OCI-LY7 (cell line): Measurements from ENCODE around the gene CD37. TPM values are rescaled to one million over a fixed set of nuclear protein-coding genes. Genes with fewer than 3 reads are reported as not detected.

Experiments
- BruUV-seq: library from RNA; stranded (reverse); fragments of 400-500 nt; replicated peaks from 2 replicates; lab custom pipeline; 2021; lab: Mats Ljungman, UMichigan
- CTCF ChIA-PET: fragments of 300-600 bp; sonication (Branson Sonifier 250); formaldehyde crosslinking; loops from one replicate; lab custom pipeline; 2022; ENCODE audit warnings: antibody characterized with exemption; ENCODE audit not compliant: unreplicated experiment; lab: Charles Lee
- POLR2A ChIA-PET: fragments of 300-600 bp; sonication (Branson Sonifier 250); formaldehyde crosslinking; loops from one replicate; lab custom pipeline; 2022; ENCODE audit warnings: antibody characterized with exemption; lab: Charles Lee
- DNase-seq: peaks from one replicate; pipeline ENCODE4 v3.0.0-alpha.2; 2015; ENCODE audit warnings: low spot score
- H2AFZ ChIP-seq: fragments of 200-600 bp; sonication (generic), shearing (Covaris generic); 2 replicates; pipeline ENCODE4 v1.6.1; 2014; ENCODE audit warnings: mild to moderate bottlenecking, antibody characterized with exemption, low read length, moderate library complexity
- H3K27ac ChIP-seq: fragments of 200-600 bp; sonication (generic); 2 replicates; pipeline ENCODE4 v1.5.1; 2014; ENCODE audit warnings: mixed run types, low read depth, mild to moderate bottlenecking, moderate library complexity, low read length, inconsistent platforms; ENCODE audit not compliant: poor library complexity, severe bottlenecking
- H3K36me3 ChIP-seq: fragments of 200-600 bp; sonication (generic); 2 replicates; pipeline ENCODE4 v1.6.1; 2014; ENCODE audit warnings: mild to moderate bottlenecking, antibody characterized with exemption, low read length, moderate library complexity, mixed read lengths; ENCODE audit not compliant: insufficient read depth
- H3K4me1 ChIP-seq: fragments of 200-600 bp; sonication (generic); 2 replicates; pipeline ENCODE4 v1.5.1; 2014; ENCODE audit warnings: mild to moderate bottlenecking, low read length; ENCODE audit not compliant: insufficient read depth, poor library complexity, severe bottlenecking
- H3K4me2 ChIP-seq: fragments of 200-600 bp; sonication (generic); 2 replicates; pipeline ENCODE4 v1.6.1; 2014; ENCODE audit warnings: mild to moderate bottlenecking, low read length
- H3K4me3 ChIP-seq: fragments of 200-600 bp; sonication (generic); 2 replicates; pipeline ENCODE4 v1.5.1; 2014; ENCODE audit warnings: mild to moderate bottlenecking, low read depth, low read length; ENCODE audit not compliant: poor library complexity, severe bottlenecking
- H3K79me2 ChIP-seq: fragments of 200-600 bp; sonication (generic); 2 replicates; pipeline ENCODE4 v1.6.1; 2016; ENCODE audit warnings: low read depth, mild to moderate bottlenecking, low read length, moderate library complexity, mixed read lengths; ENCODE audit not compliant: insufficient read depth
- H3K9me2 ChIP-seq: fragments of 200-600 bp; sonication (generic); 2 replicates; pipeline ENCODE4 v1.6.1; 2016; ENCODE audit warnings: mild to moderate bottlenecking, low read length, mixed read lengths; ENCODE audit not compliant: insufficient read depth
- H3K9me3 ChIP-seq: fragments of 200-600 bp; sonication (generic); 2 replicates; pipeline ENCODE4 v1.6.1; 2014; ENCODE audit warnings: mild to moderate bottlenecking, mixed run types, low read length, mixed read lengths
- H4K20me1 ChIP-seq: fragments of 200-600 bp; sonication (generic); 2 replicates; pipeline ENCODE4 v1.6.1; 2014; ENCODE audit warnings: mild to moderate bottlenecking, antibody characterized with exemption, low read length, moderate library complexity, mixed read lengths; ENCODE audit not compliant: insufficient read depth
- CTCF ChIP-seq: fragments of 200-600 bp; sonication (generic); conservative IDR thresholded peaks from 2 replicates; pipeline ENCODE4 v1.5.1; 2014; ENCODE audit warnings: mild to moderate bottlenecking, antibody characterized with exemption, low read length, moderate library complexity, mixed read lengths
- EZH2phosphoT487 ChIP-seq: fragments of 200-600 bp; sonication (generic); IDR thresholded peaks from 2 replicates; pipeline ENCODE4 v1.6.1; 2018; ENCODE audit warnings: low read depth, borderline replicate concordance, mild to moderate bottlenecking, mixed run types, antibody characterized with exemption, low read length, moderate library complexity, mixed read lengths
- intact Hi-C: fragments of 100-400 bp; cut with micrococcal nuclease; formaldehyde crosslinking; loops from one replicate; pipeline ENCODE4 v1.10.0; 2022; ENCODE audit not compliant: unreplicated experiment
- total RNA-seq, 2 experiments: library from RNA; depleted of rRNA in 1 of 2; stranded (reverse); fragments of >200 nt in 1 of 2; shearing (Covaris generic) in 1 of 2; gene quantifications; 2 replicates each; pipeline ENCODE4 v1.2.3, GENCODE V29; 2014 to 2022

Gene CD37
- total RNA-seq, 2 experiments from 2014 or later: 219 to 279 TPM

GRCh38 chr19:49347835-49348234 lies 12.6 kb downstream of the CD37 start:
- Histone ChIP-seq H3K4me1 (peaks cover 20% of the 10 kb centered on the region), H3K9me3 (peaks cover 8% of the 10 kb centered on the region; the same call in 1 of the 2 replicates), H3K27ac (peak overlapping the region; percentile 86), H3K4me2 (peak overlapping the region; percentile 62), H3K36me3 (peaks cover 29% of the 10 kb centered on the region), H3K9me2 (no peaks in the 10 kb centered on the region), H3K79me2 (no peaks in the 10 kb centered on the region), H3K4me3 (peak overlapping the region; percentile 58), H2AFZ (peak overlapping the region; percentile 73), H4K20me1 (no peaks in the 10 kb centered on the region)
- peak; percentile 83 for DNase-seq
- peak; percentile 38; the same call in 1 of the 2 replicates for TF ChIP-seq CTCF
- TF ChIP-seq EZH2phosphoT487: no peak
- CTCF ChIA-PET: no interaction called here
- POLR2A ChIA-PET: interaction anchor here (0.7 to 1.0 kb wide), 4 partner anchors 10 to 53 kb away, joined by 3 to 4 read pairs (median 3); no protein-coding TSS in a partner anchor
- intact Hi-C loops: no loop called here
- no TSS peak for BruUV-seq

DNA sequence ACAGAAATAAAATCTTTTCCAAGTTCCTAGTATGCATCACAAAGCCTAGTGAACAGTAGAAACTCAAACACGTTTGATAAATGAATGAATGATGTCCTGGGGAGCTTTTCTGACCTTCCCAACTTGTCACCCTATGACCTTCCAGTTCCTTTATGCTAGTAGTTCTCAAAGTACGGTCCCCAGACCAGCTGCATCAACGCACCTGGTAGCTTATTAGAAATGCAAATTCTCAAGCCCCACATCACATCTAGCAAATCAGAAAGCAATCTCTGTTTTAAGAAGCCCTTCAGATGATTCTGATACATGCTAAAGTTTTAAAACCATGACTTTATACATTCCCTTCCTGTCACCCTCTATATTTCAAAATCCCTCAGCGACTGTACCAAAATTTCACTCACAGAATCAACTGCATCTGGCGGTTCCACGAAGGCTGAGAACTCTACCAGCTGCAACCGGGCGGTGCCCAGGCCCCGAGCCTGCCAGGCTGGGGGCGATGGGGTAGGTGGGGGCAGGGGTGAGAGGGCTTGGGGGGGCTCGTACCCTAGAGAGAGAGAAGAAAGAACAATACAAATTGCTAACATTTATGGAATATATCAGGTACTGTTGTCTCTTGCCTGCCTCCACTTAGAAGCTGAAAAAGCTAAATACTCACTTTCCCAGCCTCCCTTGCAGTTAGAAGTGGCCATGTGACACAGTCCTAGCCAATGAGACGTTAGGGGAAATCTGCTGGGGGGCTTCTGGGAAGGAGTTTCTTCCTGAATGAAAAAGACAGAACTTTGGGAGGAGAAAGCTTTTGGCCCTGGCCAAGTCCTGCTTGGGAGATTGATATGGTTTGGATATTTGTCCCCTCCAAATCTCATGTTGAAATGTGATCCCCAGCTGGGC lies 13.3 kb downstream of the CD37 start:
- intact Hi-C loops: no loop called here
- POLR2A ChIA-PET: interaction anchor here (0.7 to 1.4 kb wide), 5 partner anchors 9 to 53 kb away, joined by 3 to 6 read pairs (median 3); no protein-coding TSS in a partner anchor
- no peaks in the 10 kb centered on the region for H3K79me2 ChIP-seq
- peaks cover 27% of the 10 kb centered on the region for H3K4me1 ChIP-seq
- peaks cover 24% of the 10 kb centered on the region for H3K36me3 ChIP-seq
- CTCF ChIA-PET: interaction anchor here (0.5 kb wide), 1 partner anchor 418 kb away, joined by 4 read pairs; the partner anchor contains the start of gene AP2A1
- peak overlapping the region; percentile 86 for H3K27ac ChIP-seq
- H3K9me3 ChIP-seq: peaks cover 8% of the 10 kb centered on the region; the same call in 1 of the 2 replicates
- H3K4me2 ChIP-seq: peak overlapping the region; percentile 62
- TF ChIP-seq CTCF (no peak), EZH2phosphoT487 (no peak)
- H2AFZ ChIP-seq: peak overlapping the region; percentile 73; the same call in 1 of the 2 replicates
- H3K4me3 ChIP-seq: peak overlapping the region; percentile 58
- no TSS peak for BruUV-seq
- H3K9me2 ChIP-seq: no peaks in the 10 kb centered on the region
- DNase-seq: peak; percentile 71
- no peaks in the 10 kb centered on the region for H4K20me1 ChIP-seq
